HG03469 (cell line): Measurements from ENCODE around the gene PRKG1.
"Not testable (repeated sequence)": the region's sequence is repeated elsewhere in the genome, so short reads cannot be mapped to it uniquely, and the experiment has no call there.

Source experiments
- ATAC-seq: cut with Tn5 transposase; IDR thresholded peaks from one replicate; pipeline ENCODE4 v1.9.1; 2021; ENCODE audit warnings: mild to moderate bottlenecking, moderate library complexity, moderate number of reproducible peaks; ENCODE audit not compliant: unreplicated experiment

PRKG1 gene

GRCh38 chr10:51313251-51313650 lies 239.0 kb downstream of the PRKG1 start:
- no peak for ATAC-seq

- ATAC-seq, result no peak
These were observed 239.6 kb downstream of the PRKG1 start for GRCh38 chr10:51313773-51314478.

GRCh38 chr10:51314481-51314880 lies 240.2 kb downstream of the PRKG1 start:
- ATAC-seq, result no peak

- no peak for ATAC-seq
These were observed 244.3 kb downstream of the PRKG1 start for GRCh38 chr10:51318399-51319172.

GRCh38 chr10:51319173-51319435 lies 244.8 kb downstream of the PRKG1 start:
- ATAC-seq, result no peak

GRCh38 chr10:51321300-51321699 lies 247.0 kb downstream of the PRKG1 start:
- ATAC-seq, result no peak

GRCh38 chr10:51321980-51322379 lies 247.7 kb downstream of the PRKG1 start:
- no peak for ATAC-seq

- no peak for ATAC-seq
These were observed 251.4 kb downstream of the PRKG1 start for GRCh38 chr10:51325649-51326048.

GRCh38 chr10:51326174-51326573 lies 251.9 kb downstream of the PRKG1 start:
- no peak for ATAC-seq

GRCh38 chr10:51327432-51327831 lies 253.1 kb downstream of the PRKG1 start:
- no peak for ATAC-seq

GRCh38 chr10:51340366-51340765 lies 266.1 kb downstream of the PRKG1 start:
- no peak for ATAC-seq

GRCh38 chr10:51340845-51341610 lies 266.7 kb downstream of the PRKG1 start:
- no peak for ATAC-seq

- not testable (repeated sequence) for ATAC-seq
These were observed 267.5 kb downstream of the PRKG1 start for GRCh38 chr10:51341745-51342144.

- no peak for ATAC-seq
These were observed 268.1 kb downstream of the PRKG1 start for GRCh38 chr10:51342381-51342780.

- no peak for ATAC-seq
These were observed 269.1 kb downstream of the PRKG1 start for GRCh38 chr10:51343391-51343790.

GRCh38 chr10:51344371-51344770 lies 270.1 kb downstream of the PRKG1 start:
- ATAC-seq, result no peak

- ATAC-seq, result no peak
These were observed 274.3 kb downstream of the PRKG1 start for GRCh38 chr10:51348622-51349021.

- no peak for ATAC-seq
These were observed 282.9 kb downstream of the PRKG1 start for GRCh38 chr10:51357170-51357569.

GRCh38 chr10:51358227-51358626 lies 283.9 kb downstream of the PRKG1 start:
- ATAC-seq, result no peak

GRCh38 chr10:51363415-51363814 lies 289.1 kb downstream of the PRKG1 start:
- no peak for ATAC-seq

- ATAC-seq, result no peak
These were observed 290.4 kb downstream of the PRKG1 start for GRCh38 chr10:51364674-51365073.

GRCh38 chr10:51366044-51366443 lies 291.8 kb downstream of the PRKG1 start:
- no peak for ATAC-seq
